Activated T-helper 1 cell treated with anti-CD3 and anti-CD28 coated beads, Interleukin-12 subunit alpha, Interleukin-12 subunit beta, Interleukin-2, Interleukin-4 antibody, amounts not matched to agents 30 ng/mL and 10 ng/mL and 1 ng/mL, durations not matched to agents 14 hours and 24 hours and 36 hours (primary cell): ENCODE results near the gene IGFBP2. TPM values are rescaled to one million over a fixed set of nuclear protein-coding genes. Genes with fewer than 3 reads are reported as not detected.

Experiments
- DNase-seq: peaks from one replicate; pipeline ENCODE4 v3.0.0; 2021; ENCODE audit warnings: low spot score
- H3K27ac Mint-ChIP-seq: one replicate; pipeline ENCODE4 v1.8.0; 2021; ENCODE audit warnings: mild to moderate bottlenecking, mixed read lengths
- H3K27me3 Mint-ChIP-seq: one replicate; pipeline ENCODE4 v1.8.0; 2022; ENCODE audit warnings: mild to moderate bottlenecking, moderate library complexity, mixed read lengths; ENCODE audit not compliant: insufficient read depth
- H3K36me3 Mint-ChIP-seq: one replicate; pipeline ENCODE4 v1.8.0; 2021; ENCODE audit warnings: low read depth, mixed read lengths
- H3K4me1 Mint-ChIP-seq: one replicate; pipeline ENCODE4 v1.8.0; 2021; ENCODE audit warnings: low read depth, mixed read lengths
- H3K4me3 Mint-ChIP-seq: one replicate; pipeline ENCODE4 v1.8.0; 2021; ENCODE audit warnings: mild to moderate bottlenecking, moderate library complexity, mixed read lengths
- H3K9me3 Mint-ChIP-seq: one replicate; pipeline ENCODE4 v1.8.0; 2021; ENCODE audit warnings: mixed read lengths
- intact Hi-C: fragments of 100-400 bp; cut with micrococcal nuclease; formaldehyde crosslinking; loops from one replicate; pipeline ENCODE4 v1.15.1; 2024
- total RNA-seq: library from RNA; stranded (reverse); gene quantifications from 2 replicates; pipeline ENCODE4 v1.2.3, GENCODE V29; 2022

The IGFBP2 gene
- total RNA-seq, 1 donor from 2014 or later, result 12.3 TPM

- intact Hi-C loops, result no loop called here
- DNase-seq, result no peak
- Mint-ChIP-seq H3K4me3 (no peak overlapping the region), H3K9me3 (no peaks in the 10 kb centered on the region), H3K4me1 (peaks cover 6% of the 10 kb centered on the region), H3K36me3 (no peaks in the 10 kb centered on the region), H3K27ac (no peak overlapping the region), H3K27me3 (no peaks in the 10 kb centered on the region)
Observed at GRCh38 chr2:216653093-216653799, 20.0 kb downstream of the IGFBP2 start.

DNA sequence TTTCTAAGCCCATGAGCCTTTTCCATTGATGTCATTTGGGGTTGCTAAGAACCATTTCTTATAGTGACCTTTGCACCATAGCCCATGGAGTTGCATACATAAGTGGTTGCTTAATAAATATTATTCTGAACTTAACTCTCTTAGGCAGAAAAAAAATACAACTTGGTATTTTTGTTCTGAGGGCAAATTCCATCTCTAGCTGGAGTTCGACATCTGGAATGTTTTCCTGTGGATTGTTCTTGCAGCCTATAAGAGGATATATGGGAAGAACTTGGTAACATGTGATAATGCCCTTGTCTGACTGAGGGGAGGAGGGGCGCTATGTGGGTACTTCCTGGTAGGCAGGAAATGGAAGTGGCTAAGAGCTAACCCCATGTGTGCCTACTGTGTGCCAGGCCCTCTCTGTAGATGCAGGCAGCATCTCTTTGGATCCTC, 20.7 kb downstream of the IGFBP2 start:
- Mint-ChIP-seq H3K9me3 (no peaks in the 10 kb centered on the region), H3K27me3 (no peaks in the 10 kb centered on the region), H3K36me3 (no peaks in the 10 kb centered on the region), H3K4me3 (no peak overlapping the region), H3K4me1 (peaks cover 6% of the 10 kb centered on the region), H3K27ac (no peak overlapping the region)
- no peak for DNase-seq
- intact Hi-C loops, result no loop called here

- H3K27ac Mint-ChIP-seq, result no peak overlapping the region
- no peak overlapping the region for H3K4me3 Mint-ChIP-seq
- peaks cover 3% of the 10 kb centered on the region for H3K27me3 Mint-ChIP-seq
- no peaks in the 10 kb centered on the region for H3K9me3 Mint-ChIP-seq
- H3K4me1 Mint-ChIP-seq, result peaks cover 6% of the 10 kb centered on the region
- DNase-seq, result no peak
- no peaks in the 10 kb centered on the region for H3K36me3 Mint-ChIP-seq
- intact Hi-C loops, result no loop called here
Observed at GRCh38 chr2:216654528-216655052, 21.4 kb downstream of the IGFBP2 start.

- H3K36me3 Mint-ChIP-seq, result no peaks in the 10 kb centered on the region
- intact Hi-C loops, result no loop called here
- peaks cover 3% of the 10 kb centered on the region for H3K27me3 Mint-ChIP-seq
- H3K27ac Mint-ChIP-seq, result no peak overlapping the region
- peaks cover 6% of the 10 kb centered on the region for H3K4me1 Mint-ChIP-seq
- no peaks in the 10 kb centered on the region for H3K9me3 Mint-ChIP-seq
- DNase-seq, result no peak
- H3K4me3 Mint-ChIP-seq, result no peak overlapping the region
Observed at GRCh38 chr2:216657086-216657855, 24.1 kb downstream of the IGFBP2 start.

GRCh38 chr2:216657980-216658379, 24.8 kb downstream of the IGFBP2 start:
- H3K9me3 Mint-ChIP-seq, result no peaks in the 10 kb centered on the region
- intact Hi-C loops, result no loop called here
- H3K4me3 Mint-ChIP-seq, result no peak overlapping the region
- H3K4me1 Mint-ChIP-seq, result peaks cover 6% of the 10 kb centered on the region
- H3K36me3 Mint-ChIP-seq, result no peaks in the 10 kb centered on the region
- DNase-seq, result no peak
- no peak overlapping the region for H3K27ac Mint-ChIP-seq
- peaks cover 3% of the 10 kb centered on the region for H3K27me3 Mint-ChIP-seq

- H3K4me1 Mint-ChIP-seq, result peaks cover 6% of the 10 kb centered on the region
- intact Hi-C loops, result no loop called here
- H3K4me3 Mint-ChIP-seq, result no peak overlapping the region
- no peaks in the 10 kb centered on the region for H3K9me3 Mint-ChIP-seq
- DNase-seq, result no peak
- no peaks in the 10 kb centered on the region for H3K36me3 Mint-ChIP-seq
- no peak overlapping the region for H3K27ac Mint-ChIP-seq
- peaks cover 3% of the 10 kb centered on the region for H3K27me3 Mint-ChIP-seq
Observed at GRCh38 chr2:216658757-216659156, 25.5 kb downstream of the IGFBP2 start.

DNA sequence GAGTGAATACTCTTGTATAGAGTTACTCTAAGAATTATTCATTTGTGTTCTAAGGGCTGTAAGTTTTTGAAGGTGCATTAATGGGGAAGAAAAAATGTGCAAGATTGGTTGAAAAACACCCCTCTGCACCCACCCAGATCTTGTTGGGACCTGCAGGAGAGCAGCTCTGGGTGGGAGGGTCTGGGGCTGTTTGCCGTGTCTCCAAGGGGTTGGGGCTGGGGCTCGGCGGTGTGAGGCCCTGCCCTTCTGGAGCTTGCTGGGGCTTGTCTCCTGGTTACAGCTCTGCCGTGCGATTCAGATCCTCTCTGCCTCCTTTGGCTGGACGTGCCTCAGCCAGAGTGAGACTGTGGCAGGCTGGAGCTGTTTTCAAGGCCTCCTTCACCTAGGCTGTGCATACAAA, 26.1 kb downstream of the IGFBP2 start:
- Mint-ChIP-seq H3K9me3 (no peaks in the 10 kb centered on the region), H3K27me3 (peaks cover 3% of the 10 kb centered on the region), H3K36me3 (no peaks in the 10 kb centered on the region), H3K4me3 (no peak overlapping the region), H3K4me1 (peaks cover 3% of the 10 kb centered on the region), H3K27ac (no peak overlapping the region)
- DNase-seq, result no peak
- intact Hi-C loops, result no loop called here

- Mint-ChIP-seq H3K4me1 (no peaks in the 10 kb centered on the region), H3K4me3 (no peak overlapping the region), H3K9me3 (no peaks in the 10 kb centered on the region), H3K27me3 (peaks cover 3% of the 10 kb centered on the region), H3K36me3 (no peaks in the 10 kb centered on the region), H3K27ac (no peak overlapping the region)
- intact Hi-C loops, result loop anchor here (10.0 kb wide), 1 partner anchor 246 kb away; the partner anchor contains the start of gene SMARCAL1
- DNase-seq, result no peak
Observed at GRCh38 chr2:216660496-216660895, 27.3 kb downstream of the IGFBP2 start.

GRCh38 chr2:216661051-216661450, 27.8 kb downstream of the IGFBP2 start:
- H3K36me3 Mint-ChIP-seq, result no peaks in the 10 kb centered on the region
- no peaks in the 10 kb centered on the region for H3K4me1 Mint-ChIP-seq
- H3K27ac Mint-ChIP-seq, result no peak overlapping the region
- DNase-seq, result no peak
- no peaks in the 10 kb centered on the region for H3K9me3 Mint-ChIP-seq
- intact Hi-C loops, result loop anchor here (10.0 kb wide), 1 partner anchor 246 kb away; the partner anchor contains the start of gene SMARCAL1
- no peak overlapping the region for H3K4me3 Mint-ChIP-seq
- peaks cover 3% of the 10 kb centered on the region for H3K27me3 Mint-ChIP-seq

- Mint-ChIP-seq H3K36me3 (no peaks in the 10 kb centered on the region), H3K27me3 (peaks cover 3% of the 10 kb centered on the region), H3K4me1 (no peaks in the 10 kb centered on the region), H3K27ac (no peak overlapping the region), H3K4me3 (no peak overlapping the region), H3K9me3 (no peaks in the 10 kb centered on the region)
- intact Hi-C loops, result loop anchor here (10.0 kb wide), 1 partner anchor 247 kb away; the partner anchor contains the start of gene SMARCAL1
- DNase-seq, result no peak
Observed at GRCh38 chr2:216661639-216662375, 28.6 kb downstream of the IGFBP2 start.

- Mint-ChIP-seq H3K9me3 (no peaks in the 10 kb centered on the region), H3K27ac (no peak overlapping the region), H3K4me3 (no peak overlapping the region), H3K27me3 (peaks cover 3% of the 10 kb centered on the region), H3K4me1 (no peaks in the 10 kb centered on the region), H3K36me3 (no peaks in the 10 kb centered on the region)
- no peak for DNase-seq
- intact Hi-C loops, result loop anchor here (10.0 kb wide), 1 partner anchor 248 kb away; the partner anchor contains the start of gene SMARCAL1
Observed at GRCh38 chr2:216663106-216663505, 29.9 kb downstream of the IGFBP2 start.

- Mint-ChIP-seq H3K4me1 (no peaks in the 10 kb centered on the region), H3K27ac (no peak overlapping the region), H3K9me3 (no peaks in the 10 kb centered on the region), H3K4me3 (no peak overlapping the region), H3K27me3 (peaks cover 3% of the 10 kb centered on the region), H3K36me3 (no peaks in the 10 kb centered on the region)
- intact Hi-C loops, result loop anchor here (10.0 kb wide), 1 partner anchor 249 kb away; the partner anchor contains the start of gene SMARCAL1
- no peak for DNase-seq
Observed at GRCh38 chr2:216663846-216664245, 30.6 kb downstream of the IGFBP2 start.
